ENCODE data around the gene CTAGE6. TPM values are rescaled to one million over a fixed set of nuclear protein-coding genes. Genes with fewer than 3 reads are reported as not detected.
"Not testable (repeated sequence)": the region's sequence is repeated elsewhere in the genome, so short reads cannot be mapped to it uniquely, and the experiment has no call there.

The CTAGE6 gene
- total RNA-seq, 1 experiment from 2014 or later, result not detected

GRCh38 chr7:143714581-143715454, 42.7 kb downstream of the CTAGE6 start:
- H3K27ac Mint-ChIP-seq (ENCODE audit: low read depth, unreplicated experiment); H3K4me3 Mint-ChIP-seq (ENCODE audit: unreplicated experiment); CTCF ChIA-PET; H3K4me1 Mint-ChIP-seq (ENCODE audit: insufficient read depth, unreplicated experiment); DNase-seq (ENCODE audit: unreplicated experiment); H3K36me3 Mint-ChIP-seq (ENCODE audit: insufficient read depth, unreplicated experiment); H3K9me3 Mint-ChIP-seq (ENCODE audit: unreplicated experiment); H3K27me3 Mint-ChIP-seq (ENCODE audit: insufficient read depth, unreplicated experiment); BruUV-seq (replicated peaks); intact Hi-C loops (cut with micrococcal nuclease); POLR2A ChIA-PET: not testable (repeated sequence)

GRCh38 chr7:143712381-143712780, 45.1 kb downstream of the CTAGE6 start:
- DNase-seq (ENCODE audit: unreplicated experiment); POLR2A ChIA-PET; H3K27me3 Mint-ChIP-seq (ENCODE audit: insufficient read depth, unreplicated experiment); CTCF ChIA-PET; intact Hi-C loops (cut with micrococcal nuclease); BruUV-seq (replicated peaks); H3K36me3 Mint-ChIP-seq (ENCODE audit: insufficient read depth, unreplicated experiment); H3K4me1 Mint-ChIP-seq (ENCODE audit: insufficient read depth, unreplicated experiment); H3K27ac Mint-ChIP-seq (ENCODE audit: low read depth, unreplicated experiment); H3K9me3 Mint-ChIP-seq (ENCODE audit: unreplicated experiment); H3K4me3 Mint-ChIP-seq (ENCODE audit: unreplicated experiment): not testable (repeated sequence)

GRCh38 chr7:143711727-143712324, 45.7 kb downstream of the CTAGE6 start:
- H3K27me3 Mint-ChIP-seq (ENCODE audit: insufficient read depth, unreplicated experiment); intact Hi-C loops (cut with micrococcal nuclease); H3K4me1 Mint-ChIP-seq (ENCODE audit: insufficient read depth, unreplicated experiment); H3K27ac Mint-ChIP-seq (ENCODE audit: low read depth, unreplicated experiment); H3K4me3 Mint-ChIP-seq (ENCODE audit: unreplicated experiment); H3K9me3 Mint-ChIP-seq (ENCODE audit: unreplicated experiment); POLR2A ChIA-PET; CTCF ChIA-PET; BruUV-seq (replicated peaks); DNase-seq (ENCODE audit: unreplicated experiment); H3K36me3 Mint-ChIP-seq (ENCODE audit: insufficient read depth, unreplicated experiment): not testable (repeated sequence)

GRCh38 chr7:143709895-143710294, 47.6 kb downstream of the CTAGE6 start:
- BruUV-seq (replicated peaks); intact Hi-C loops (cut with micrococcal nuclease); H3K27ac Mint-ChIP-seq (ENCODE audit: low read depth, unreplicated experiment); H3K4me1 Mint-ChIP-seq (ENCODE audit: insufficient read depth, unreplicated experiment); H3K27me3 Mint-ChIP-seq (ENCODE audit: insufficient read depth, unreplicated experiment); CTCF ChIA-PET; POLR2A ChIA-PET; H3K36me3 Mint-ChIP-seq (ENCODE audit: insufficient read depth, unreplicated experiment); H3K9me3 Mint-ChIP-seq (ENCODE audit: unreplicated experiment); DNase-seq (ENCODE audit: unreplicated experiment); H3K4me3 Mint-ChIP-seq (ENCODE audit: unreplicated experiment): not testable (repeated sequence)

Other genes with a start within 250 kb of the CTAGE6 start
- gene CTAGE15, start 185.9 kb downstream of the CTAGE6 start, total RNA-seq (2022), result 2.8 and 4.2 TPM in 2 replicates
- gene TCAF2, start 136.7 kb downstream of the CTAGE6 start, total RNA-seq (2022), result 0.49 and 0.70 TPM in 2 replicates
- 22.7 and 27.2 TPM in 2 replicates for gene TCAF1, start 144.5 kb upstream of the CTAGE6 start, total RNA-seq (2022)
- gene OR2F2, start 177.5 kb upstream of the CTAGE6 start, total RNA-seq (2022), result not detected in 2 replicates
- gene OR2F1, start 197.1 kb upstream of the CTAGE6 start, total RNA-seq (2022), result not detected in 2 replicates
- gene OR6B1, start 242.6 kb upstream of the CTAGE6 start, total RNA-seq (2022), result not detected in 2 replicates